Fibroblast of lung (primary cell): Measurements from ENCODE around the gene HDAC10. TPM values are rescaled to one million over a fixed set of nuclear protein-coding genes. Genes with fewer than 3 reads are reported as not detected.

ENCODE experiments used
- DNase-seq, 2 donors: peaks; one replicate each; pipeline versions ENCODE4 v3.0.0 to v3.0.0-alpha.2; 2010; ENCODE audit warnings: low read depth in 2 of 2
- H2AFZ ChIP-seq: 2 replicates; pipeline ENCODE4 v1.5.1; 2012; ENCODE audit warnings: low read length, control low read depth, inconsistent platforms
- H3K27ac ChIP-seq: 2 replicates; pipeline ENCODE4 v1.5.1; 2011; ENCODE audit warnings: low read length, control low read depth; ENCODE audit not compliant: insufficient read depth
- H3K27me3 ChIP-seq: 2 replicates; pipeline ENCODE4 v1.5.1; 2011; ENCODE audit warnings: mild to moderate bottlenecking, low read length; ENCODE audit not compliant: control insufficient read depth, insufficient read depth
- H3K36me3 ChIP-seq: 2 replicates; pipeline ENCODE4 v1.5.1; 2011; ENCODE audit warnings: low read length; ENCODE audit not compliant: control insufficient read depth, insufficient read depth
- H3K4me1 ChIP-seq: 2 replicates; pipeline ENCODE4 v1.5.1; 2011; ENCODE audit warnings: low read length; ENCODE audit not compliant: control insufficient read depth, insufficient read depth; ENCODE audit errors: extremely low read depth
- H3K4me2 ChIP-seq: 2 replicates; pipeline ENCODE4 v1.5.1; 2011; ENCODE audit warnings: low read length, control low read depth; ENCODE audit not compliant: insufficient read depth; ENCODE audit errors: extremely low read depth
- H3K4me3 ChIP-seq, 4 experiments: fragments of 200-600 bp in 1 of 4; sonication (generic) in 1 of 4; replicated peaks in 1 of 4; 2 replicates each; pipeline ENCODE4 v1.5.1; 2011 to 2016; ENCODE audit warnings: low read length in 4 of 4, low read depth in 3 of 4, mild to moderate bottlenecking in 3 of 4, control low read depth in 2 of 4, inconsistent platforms in 1 of 4, mixed read lengths in 1 of 4; ENCODE audit not compliant: insufficient read depth in 1 of 4; ENCODE audit errors: control extremely low read depth in 1 of 4
- H3K79me2 ChIP-seq: 2 replicates; pipeline ENCODE4 v1.5.1; 2012; ENCODE audit warnings: mild to moderate bottlenecking, low read length, inconsistent platforms; ENCODE audit not compliant: control insufficient read depth, insufficient read depth
- H3K9ac ChIP-seq: 2 replicates; pipeline ENCODE4 v1.5.1; 2011; ENCODE audit warnings: mild to moderate bottlenecking, low read length, control low read depth; ENCODE audit not compliant: insufficient read depth
- H3K9me3 ChIP-seq: 2 replicates; pipeline ENCODE4 v1.5.1; 2012; ENCODE audit warnings: low read depth, low read length; ENCODE audit not compliant: control insufficient read depth, insufficient read depth
- H4K20me1 ChIP-seq: 2 replicates; pipeline ENCODE4 v1.5.1; 2011; ENCODE audit warnings: low read length; ENCODE audit not compliant: control insufficient read depth, insufficient read depth; ENCODE audit errors: extremely low read depth
- EZH2 ChIP-seq: IDR thresholded peaks from 2 replicates; pipeline ENCODE4 v1.5.1; 2012; ENCODE audit warnings: low read length, control low read depth, mild to moderate bottlenecking; ENCODE audit errors: missing control alignments
- polyA plus RNA-seq, 2 donors: library from polyadenylated mRNA; depleted of rRNA in 1 of 2; stranded (reverse) in 1 of 2; unstranded in 1 of 2; fragments of >200 nt; gene quantifications; 2 replicates each; pipeline ENCODE4 v1.2.1, GENCODE V29; 2011 to 2012; ENCODE audit warnings: missing spikeins in 1 of 2
- total RNA-seq: library from RNA; depleted of rRNA; stranded (reverse); fragments of >200 nt; gene quantifications from 2 replicates; pipeline ENCODE4 v1.2.1, GENCODE V29; 2014
- TF ChIP-seq, protein P1 (sequence below), 2 donors: IDR thresholded peaks in 1 of 2; conservative IDR thresholded peaks in 1 of 2; 1 replicate in 1 of 2; 2 replicates in 1 of 2; pipeline ENCODE4 v1.5.1; 2011 to 2012; ENCODE audit warnings: low read length in 2 of 2, control low read depth in 1 of 2, inconsistent platforms in 1 of 2, low read depth in 1 of 2, mild to moderate bottlenecking in 1 of 2

Gene HDAC10
- total and polyA plus RNA-seq, 2 donors (not counting 1 experiment from before 2014, with no cell fraction given), result 5.1 to 27.6 TPM

DNA sequence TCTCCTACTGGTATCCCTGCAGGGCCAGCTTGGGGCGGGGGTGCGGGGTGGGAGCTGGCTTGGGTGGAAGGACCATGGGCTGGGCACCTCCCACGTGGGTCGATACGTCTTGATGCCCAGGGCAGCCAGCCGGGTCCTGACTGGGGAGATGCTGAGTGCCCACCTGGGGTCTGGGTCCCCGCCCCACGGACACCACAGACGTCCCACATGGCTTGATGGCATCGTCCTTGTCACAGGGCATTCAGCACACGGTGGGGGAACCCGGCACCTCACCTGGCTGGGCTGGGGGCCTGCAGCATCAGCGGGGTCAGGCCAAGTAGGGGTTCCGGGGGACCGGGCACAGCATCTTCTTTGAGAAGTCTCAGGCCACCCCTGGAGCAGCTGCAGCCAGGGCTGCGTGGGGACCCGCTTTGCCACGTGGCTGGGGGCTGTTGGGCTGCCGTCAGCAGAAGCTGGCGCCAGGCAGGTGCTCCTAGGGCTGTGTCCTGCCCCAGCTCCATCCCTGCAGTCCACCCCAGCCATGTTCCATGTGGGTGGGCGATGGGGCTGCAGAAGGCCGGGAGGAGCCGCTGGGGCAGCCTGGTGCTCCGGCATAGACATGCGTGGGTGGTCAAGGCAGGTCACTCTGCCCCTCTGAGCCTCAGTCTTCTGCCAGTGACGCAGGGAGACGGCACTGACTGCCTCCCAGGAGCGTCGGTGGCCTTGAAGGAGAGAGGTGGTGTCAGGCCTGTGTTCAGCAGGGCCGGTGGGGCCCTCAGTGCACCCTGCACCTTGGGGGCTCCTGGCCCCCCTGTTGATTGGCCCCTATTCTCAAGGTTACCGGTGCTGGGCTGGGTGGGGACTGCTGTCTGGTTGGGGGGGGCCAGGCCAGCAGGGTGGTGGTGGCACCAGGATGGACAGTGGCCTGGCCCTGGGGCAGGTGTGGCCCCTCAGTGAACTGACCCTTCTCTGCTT, 41.8 kb downstream of the HDAC10 start:
- H3K9ac ChIP-seq, result no peak overlapping the region
- peaks cover 15% of the 10 kb centered on the region for H3K79me2 ChIP-seq
- no peak overlapping the region for H3K27ac ChIP-seq
- no peak overlapping the region for H2AFZ ChIP-seq
- H3K9me3 ChIP-seq, result no peaks in the 10 kb centered on the region
- DNase-seq, result no peak
- no peaks in the 10 kb centered on the region for H3K4me1 ChIP-seq
- H3K27me3 ChIP-seq, result no peaks in the 10 kb centered on the region
- H3K4me2 ChIP-seq, result no peak overlapping the region
- H3K4me3 ChIP-seq, result no peak overlapping the region
- peaks cover 34% of the 10 kb centered on the region for H3K36me3 ChIP-seq
- TF ChIP-seq, protein P1, sequence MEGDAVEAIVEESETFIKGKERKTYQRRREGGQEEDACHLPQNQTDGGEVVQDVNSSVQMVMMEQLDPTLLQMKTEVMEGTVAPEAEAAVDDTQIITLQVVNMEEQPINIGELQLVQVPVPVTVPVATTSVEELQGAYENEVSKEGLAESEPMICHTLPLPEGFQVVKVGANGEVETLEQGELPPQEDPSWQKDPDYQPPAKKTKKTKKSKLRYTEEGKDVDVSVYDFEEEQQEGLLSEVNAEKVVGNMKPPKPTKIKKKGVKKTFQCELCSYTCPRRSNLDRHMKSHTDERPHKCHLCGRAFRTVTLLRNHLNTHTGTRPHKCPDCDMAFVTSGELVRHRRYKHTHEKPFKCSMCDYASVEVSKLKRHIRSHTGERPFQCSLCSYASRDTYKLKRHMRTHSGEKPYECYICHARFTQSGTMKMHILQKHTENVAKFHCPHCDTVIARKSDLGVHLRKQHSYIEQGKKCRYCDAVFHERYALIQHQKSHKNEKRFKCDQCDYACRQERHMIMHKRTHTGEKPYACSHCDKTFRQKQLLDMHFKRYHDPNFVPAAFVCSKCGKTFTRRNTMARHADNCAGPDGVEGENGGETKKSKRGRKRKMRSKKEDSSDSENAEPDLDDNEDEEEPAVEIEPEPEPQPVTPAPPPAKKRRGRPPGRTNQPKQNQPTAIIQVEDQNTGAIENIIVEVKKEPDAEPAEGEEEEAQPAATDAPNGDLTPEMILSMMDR (conservative IDR thresholded peaks at IDR 0.05 in 1 of 2, IDR thresholded peaks at IDR 0.05 in 1 of 2; ENCODE audit: low read depth in 1 of 2, low read length in 2 of 2), result no peak
- TF ChIP-seq EZH2, result no peak
- H4K20me1 ChIP-seq, result no peaks in the 10 kb centered on the region

DNA sequence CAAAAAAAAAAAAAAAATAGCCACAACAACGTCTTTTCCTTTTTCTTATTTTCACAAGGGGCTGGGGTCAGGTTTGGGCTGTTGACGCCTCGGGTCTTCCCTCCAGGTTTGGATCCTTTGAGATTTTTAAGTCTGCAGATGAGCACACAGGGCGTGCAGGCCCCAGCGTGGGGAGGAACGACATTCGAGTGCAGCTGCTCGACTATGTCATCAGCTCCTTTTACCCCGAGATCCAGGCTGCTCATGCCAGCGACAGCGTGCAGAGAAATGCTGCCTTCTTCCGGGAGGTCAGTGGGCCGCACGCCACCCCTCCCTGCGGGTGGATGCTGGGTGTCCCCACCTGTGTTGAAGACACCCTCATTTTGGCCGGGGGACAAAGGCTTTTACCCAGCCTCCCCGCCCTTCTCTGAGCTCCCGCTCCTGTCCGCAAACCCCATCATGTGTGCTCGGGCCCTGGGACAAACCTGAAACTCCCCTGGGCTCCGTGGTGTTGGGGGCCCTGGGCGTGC, 42.6 kb downstream of the HDAC10 start:
- Histone ChIP-seq H3K4me3 (no peak overlapping the region), H3K27me3 (no peaks in the 10 kb centered on the region), H4K20me1 (no peaks in the 10 kb centered on the region), H3K9ac (no peak overlapping the region), H3K79me2 (peaks cover 17% of the 10 kb centered on the region), H3K36me3 (peaks cover 34% of the 10 kb centered on the region), H3K9me3 (no peaks in the 10 kb centered on the region), H3K4me1 (no peaks in the 10 kb centered on the region), H3K27ac (no peak overlapping the region), H2AFZ (no peak overlapping the region), H3K4me2 (no peak overlapping the region)
- DNase-seq, result no peak
- TF ChIP-seq EZH2, result no peak
- TF ChIP-seq, protein P1 (conservative IDR thresholded peaks at IDR 0.05 in 1 of 2, IDR thresholded peaks at IDR 0.05 in 1 of 2; ENCODE audit: low read depth in 1 of 2, low read length in 2 of 2), result no peak

DNA sequence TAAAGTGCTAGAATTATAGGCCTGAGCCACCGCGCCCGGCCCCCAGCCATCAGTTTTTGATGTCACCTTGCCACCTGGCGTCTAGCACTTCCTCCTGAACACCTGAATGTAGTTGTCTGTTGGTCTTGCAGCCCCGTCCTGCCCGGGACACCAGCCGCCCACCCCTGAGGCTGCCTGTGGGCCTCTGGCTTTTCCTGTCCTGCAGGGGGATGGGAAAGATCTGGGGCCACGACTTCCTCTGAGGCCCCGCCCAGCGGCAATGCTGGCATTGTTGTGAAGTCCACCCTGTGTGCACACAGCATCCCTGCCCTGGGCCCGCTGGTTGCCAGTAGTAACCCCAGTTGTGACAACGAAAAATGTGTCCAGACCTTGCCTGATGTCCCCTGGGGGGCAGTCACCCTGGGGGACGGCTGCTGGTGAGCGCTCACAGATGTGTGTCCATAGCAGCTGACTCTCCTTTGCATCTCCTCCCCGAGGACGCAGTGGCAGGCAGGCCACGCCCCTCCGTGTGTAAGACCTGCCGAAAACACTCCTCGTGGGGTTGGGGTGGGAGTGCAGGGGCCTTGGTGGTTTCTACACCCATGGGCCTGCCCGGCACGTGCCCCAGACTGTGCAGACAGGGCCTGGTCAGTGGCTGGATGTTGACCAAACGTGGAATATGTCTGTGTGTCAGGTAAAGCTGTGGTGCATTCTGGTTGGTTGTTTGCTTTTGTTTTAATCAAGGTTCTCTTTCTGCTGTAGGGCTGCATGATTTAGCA, 43.5 kb downstream of the HDAC10 start:
- no peak overlapping the region for H2AFZ ChIP-seq
- no peak overlapping the region for H3K4me3 ChIP-seq
- no peak for DNase-seq
- H3K9me3 ChIP-seq, result no peaks in the 10 kb centered on the region
- H3K36me3 ChIP-seq, result peaks cover 27% of the 10 kb centered on the region
- no peak overlapping the region for H3K27ac ChIP-seq
- H4K20me1 ChIP-seq, result no peaks in the 10 kb centered on the region
- no peaks in the 10 kb centered on the region for H3K4me1 ChIP-seq
- TF ChIP-seq, protein P1 (conservative IDR thresholded peaks at IDR 0.05 in 1 of 2, IDR thresholded peaks at IDR 0.05 in 1 of 2; ENCODE audit: low read depth in 1 of 2, low read length in 2 of 2), result no peak
- no peak for TF ChIP-seq EZH2
- peaks cover 18% of the 10 kb centered on the region for H3K79me2 ChIP-seq
- H3K27me3 ChIP-seq, result no peaks in the 10 kb centered on the region
- no peak overlapping the region for H3K9ac ChIP-seq
- no peak overlapping the region for H3K4me2 ChIP-seq
